Right ventricle myocardium superior (tissue), 1 donor: ENCODE data around the gene RDH5. TPM values are rescaled to one million over a fixed set of nuclear protein-coding genes. Genes with fewer than 3 reads are reported as not detected.
"Not testable (repeated sequence)": the region's sequence is repeated elsewhere in the genome, so short reads cannot be mapped to it uniquely, and the experiment has no call there.

ENCODE experiments used
- ATAC-seq: fragments of 200-7000 bp; cut with Tn5 transposase; one replicate; pipeline ENCODE4 v1.9.1; 2020; ENCODE audit warnings: mild to moderate bottlenecking; ENCODE audit not compliant: poor library complexity
- DNase-seq: peaks from one replicate; pipeline ENCODE4 v3.0.0-alpha.2; 2020
- intact Hi-C: fragments of 100-400 bp; cut with DNase I; formaldehyde crosslinking; loops from one replicate; pipeline ENCODE4 v1.11.2; 2022
- total RNA-seq: library from RNA; stranded (reverse); fragmentation: NEBNext Ultra II Directional; extraction: Animal tissue kit (Norgen Biotek cat#: 25700); gene quantifications from one replicate; pipeline ENCODE4 v1.2.1, GENCODE V29; 2021
- donor health status: DM: no; HTN: yes; CAD: no; lungs with severe emphysema.

The RDH5 gene
- total RNA-seq, 1 donor from 2014 or later, result 10.1 TPM

GRCh38 chr12:55738123-55739024, 18.2 kb downstream of the RDH5 start:
- peak; percentile 68 for ATAC-seq
- intact Hi-C loops, result no loop called here
- DNase-seq, result peak; percentile 89

DNA sequence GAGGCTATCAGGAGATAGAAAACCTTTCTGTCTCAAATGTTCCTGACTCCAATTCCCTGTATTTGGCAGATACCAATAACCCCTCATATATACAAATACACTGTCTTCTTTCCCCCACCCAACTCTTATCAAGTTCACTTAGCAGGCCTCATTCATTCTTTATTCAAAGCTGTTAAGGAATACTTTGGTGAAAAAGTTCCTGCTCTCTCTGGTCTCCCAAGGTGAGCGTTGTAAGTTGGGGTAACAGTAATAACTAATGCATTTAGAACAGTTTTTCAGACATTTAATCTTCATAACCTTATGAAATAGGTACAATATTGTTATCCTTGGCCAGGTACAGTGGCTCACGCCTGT, 18.8 kb downstream of the RDH5 start:
- intact Hi-C loops, result no loop called here
- no peak for ATAC-seq

GRCh38 chr12:55741931-55742680, 21.9 kb downstream of the RDH5 start:
- no peak for DNase-seq
- intact Hi-C loops, result loop anchor here (5.0 to 10.0 kb wide), 2 partner anchors 53 to 195 kb away; no protein-coding TSS in a partner anchor
- no peak for ATAC-seq

More for the DNA sequence above, 18.8 kb downstream of the RDH5 start:
- no peak for DNase-seq

DNA sequence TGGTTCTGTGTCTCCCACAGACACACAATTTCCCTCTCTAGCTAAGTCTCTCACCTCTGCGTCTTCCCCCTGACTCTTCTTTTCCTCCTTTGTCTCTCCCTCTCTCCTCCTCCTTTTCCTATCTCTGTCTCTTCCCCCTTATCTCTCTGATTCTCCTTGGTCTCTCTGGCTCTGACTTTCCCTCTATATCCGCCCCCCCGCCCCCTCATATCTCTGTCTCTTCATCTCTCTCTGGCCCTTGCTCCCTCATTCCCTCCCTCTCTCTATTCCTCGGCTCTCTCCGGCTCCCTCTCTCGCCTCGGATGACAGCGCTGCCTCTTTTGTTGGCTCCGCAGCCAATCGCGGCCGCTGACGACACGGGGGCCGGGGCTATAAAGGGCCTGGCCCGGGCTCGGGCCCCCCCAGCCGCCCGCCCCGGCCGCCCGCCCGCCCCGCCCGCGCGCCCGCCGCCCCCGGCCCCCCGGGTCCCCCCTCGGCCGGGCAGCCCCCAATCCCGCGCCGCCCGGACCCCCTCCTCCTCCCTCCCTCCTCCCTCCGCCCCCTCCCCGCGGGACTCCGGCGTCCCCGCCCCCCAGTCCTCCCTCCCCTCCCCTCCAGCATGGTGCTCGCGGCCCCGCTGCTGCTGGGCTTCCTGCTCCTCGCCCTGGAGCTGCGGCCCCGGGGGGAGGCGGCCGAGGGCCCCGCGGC, 22.7 kb downstream of the RDH5 start, which contains the start of gene GDF11:
Gene GDF11 (plus strand): TSS at position 404 of the 687 bp plus-strand sequence. CDS start 195 bp downstream, at position 599.
- intact Hi-C loops, result loop anchor here (5.0 to 10.0 kb wide), 2 partner anchors 52 to 194 kb away; no protein-coding TSS in a partner anchor
- DNase-seq (peak; percentile 88), ATAC-seq (peak; percentile 68)

DNA sequence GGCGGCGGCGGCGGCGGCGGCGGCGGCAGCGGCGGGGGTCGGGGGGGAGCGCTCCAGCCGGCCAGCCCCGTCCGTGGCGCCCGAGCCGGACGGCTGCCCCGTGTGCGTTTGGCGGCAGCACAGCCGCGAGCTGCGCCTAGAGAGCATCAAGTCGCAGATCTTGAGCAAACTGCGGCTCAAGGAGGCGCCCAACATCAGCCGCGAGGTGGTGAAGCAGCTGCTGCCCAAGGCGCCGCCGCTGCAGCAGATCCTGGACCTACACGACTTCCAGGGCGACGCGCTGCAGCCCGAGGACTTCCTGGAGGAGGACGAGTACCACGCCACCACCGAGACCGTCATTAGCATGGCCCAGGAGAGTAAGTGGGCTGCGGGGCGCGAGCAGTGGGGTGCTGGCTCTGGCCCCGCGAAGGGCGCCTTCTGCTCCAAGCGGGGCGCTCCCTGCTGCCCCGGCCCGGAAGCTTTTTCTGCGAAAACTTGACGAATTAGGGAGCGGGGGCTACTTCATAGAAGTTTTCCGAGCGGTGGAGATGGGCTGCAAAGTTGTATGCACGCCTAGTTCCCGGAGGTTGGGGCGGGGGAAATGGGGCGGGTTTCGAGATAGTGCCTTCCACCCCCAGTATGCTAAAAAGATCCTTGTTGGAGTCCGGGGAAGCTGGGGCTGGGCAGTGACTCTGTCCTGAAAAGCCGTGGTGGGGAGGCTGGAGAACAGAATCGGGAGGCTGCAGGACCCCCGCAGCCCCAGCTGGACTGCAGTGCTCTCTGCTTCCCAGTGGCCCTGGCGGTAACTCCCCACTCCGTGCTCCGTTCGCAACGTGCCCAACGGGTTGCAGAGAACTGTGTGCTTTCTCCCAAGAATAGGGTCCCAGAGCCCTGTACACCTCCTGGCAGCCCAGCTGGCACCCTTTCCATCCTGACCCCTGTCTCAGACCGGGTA, 23.5 kb downstream of the RDH5 start:
- ATAC-seq (peak; percentile 32), DNase-seq (peak; percentile 77)
- intact Hi-C loops, result loop anchor here (5.0 to 10.0 kb wide), 2 partner anchors 51 to 194 kb away; no protein-coding TSS in a partner anchor

DNA sequence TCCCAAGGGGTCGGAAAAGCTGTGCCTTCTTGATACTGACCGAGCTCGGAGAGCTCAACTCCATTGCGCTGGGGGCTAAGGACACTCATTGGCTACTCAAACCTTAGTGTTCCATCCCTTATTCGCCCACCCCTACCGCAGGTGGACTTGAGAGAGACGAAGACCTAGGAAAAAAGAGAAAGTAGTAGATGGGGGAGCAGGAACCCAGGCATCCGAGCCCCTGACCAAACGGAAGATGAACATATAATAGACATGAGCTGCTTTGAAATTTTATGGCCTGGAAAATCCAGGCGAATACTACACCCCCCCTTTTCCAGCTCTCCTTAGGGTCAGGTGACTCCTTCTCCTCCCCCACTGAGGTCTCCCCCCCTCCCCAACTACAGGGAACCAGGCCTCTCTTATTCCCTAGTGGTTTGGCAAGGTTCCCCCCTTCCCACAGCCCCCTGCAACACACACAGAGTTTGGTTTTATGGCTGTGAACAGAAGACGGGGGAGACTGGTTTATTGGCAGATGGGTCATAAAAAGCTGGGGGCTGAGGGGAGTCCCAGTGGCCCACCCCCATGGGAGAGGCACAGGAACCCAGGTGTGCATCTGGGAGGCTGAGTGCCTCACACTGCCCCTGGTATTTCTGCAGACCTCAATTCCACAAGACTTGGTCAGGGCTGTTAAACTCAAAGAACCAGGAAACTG, 24.3 kb downstream of the RDH5 start:
- ATAC-seq (no peak), DNase-seq (no peak)
- intact Hi-C loops, result loop anchor here (5.0 to 10.0 kb wide), 2 partner anchors 50 to 193 kb away; no protein-coding TSS in a partner anchor

- intact Hi-C loops, result loop anchor here (10.0 kb wide), 1 partner anchor 49 kb away; no protein-coding TSS in a partner anchor
- DNase-seq (no peak), ATAC-seq (peak; percentile 33)
Observed at GRCh38 chr12:55745361-55746173, 25.4 kb downstream of the RDH5 start.

DNA sequence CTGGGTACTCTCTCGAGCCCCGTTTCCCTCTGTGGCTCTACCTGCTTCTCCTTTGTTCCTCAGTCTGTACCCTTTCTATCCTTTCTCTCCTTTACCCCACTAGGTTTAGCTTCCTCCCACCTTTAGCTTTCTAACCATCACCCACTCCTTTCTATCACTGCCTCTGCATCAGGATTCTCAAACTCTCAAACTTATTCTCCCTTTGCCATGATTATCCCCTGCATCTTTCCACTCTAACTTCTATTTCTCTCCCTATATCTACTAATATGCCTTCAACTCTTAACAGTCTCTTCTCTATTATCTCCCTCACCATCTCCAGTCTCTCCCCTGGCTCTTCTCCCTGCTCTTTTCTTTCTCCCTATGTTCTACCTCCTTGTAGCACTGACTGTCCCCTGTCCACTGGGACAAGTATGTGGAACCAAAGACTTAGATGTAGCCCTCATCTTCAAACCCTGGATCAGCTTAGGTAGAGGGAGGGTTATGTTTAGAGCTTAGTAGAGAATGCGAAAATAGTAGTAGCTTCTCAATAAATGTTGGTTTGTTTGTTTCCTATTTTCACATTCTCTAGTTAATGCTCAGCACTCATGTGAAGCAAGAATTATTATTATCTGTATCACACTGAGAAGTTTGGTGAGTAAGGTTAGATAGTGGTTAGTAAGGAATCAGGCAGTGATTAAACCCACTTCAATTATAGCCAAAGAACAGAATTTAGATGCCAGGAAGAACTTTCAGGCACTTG, 26.1 kb downstream of the RDH5 start:
- DNase-seq (no peak), ATAC-seq (no peak)
- intact Hi-C loops, result loop anchor here (10.0 kb wide), 1 partner anchor 48 kb away; no protein-coding TSS in a partner anchor

GRCh38 chr12:55746913-55747231, 26.7 kb downstream of the RDH5 start:
- ATAC-seq, result no peak
- intact Hi-C loops, result loop anchor here (10.0 kb wide), 1 partner anchor 48 kb away; no protein-coding TSS in a partner anchor
- no peak for DNase-seq

GRCh38 chr12:55748230-55748993, 28.2 kb downstream of the RDH5 start:
- no peak for DNase-seq
- ATAC-seq, result no peak
- intact Hi-C loops, result loop anchor here (10.0 kb wide), 1 partner anchor 46 kb away; no protein-coding TSS in a partner anchor

- intact Hi-C loops, result no loop called here
- DNase-seq, result no peak
- ATAC-seq, result no peak
Observed at GRCh38 chr12:55755246-55755645, 35.1 kb downstream of the RDH5 start.

DNA sequence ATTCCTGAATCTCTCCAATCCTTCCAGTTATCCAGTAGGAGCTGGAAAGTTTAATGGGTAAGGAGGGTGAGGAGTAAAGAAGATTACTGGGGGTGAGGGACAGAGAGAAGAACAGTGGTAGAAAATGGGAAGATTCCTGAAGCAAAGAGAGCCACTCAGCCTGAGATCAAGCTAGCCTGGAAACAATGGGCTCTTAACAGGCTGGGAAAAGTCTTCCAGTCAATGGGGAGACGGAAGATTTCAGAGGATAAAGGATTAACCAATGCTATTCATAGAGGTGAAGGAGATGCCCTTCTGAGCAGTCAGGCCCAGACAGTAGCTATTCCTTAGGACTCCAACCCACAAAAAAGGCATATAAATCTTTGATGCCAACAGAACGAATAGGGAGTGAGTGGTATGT, 37.5 kb downstream of the RDH5 start:
- intact Hi-C loops, result no loop called here
- no peak for ATAC-seq

GRCh38 chr12:55758575-55758974, 38.4 kb downstream of the RDH5 start:
- ATAC-seq, intact Hi-C loops: not testable (repeated sequence)

More for the DNA sequence above, 37.5 kb downstream of the RDH5 start:
- DNase-seq, result no peak

GRCh38 chr12:55760663-55761062, 40.5 kb downstream of the RDH5 start:
- no peak for ATAC-seq
- no peak for DNase-seq
- intact Hi-C loops, result no loop called here

More at GRCh38 chr12:55758575-55758974, 38.4 kb downstream of the RDH5 start:
- not testable (repeated sequence) for DNase-seq

DNA sequence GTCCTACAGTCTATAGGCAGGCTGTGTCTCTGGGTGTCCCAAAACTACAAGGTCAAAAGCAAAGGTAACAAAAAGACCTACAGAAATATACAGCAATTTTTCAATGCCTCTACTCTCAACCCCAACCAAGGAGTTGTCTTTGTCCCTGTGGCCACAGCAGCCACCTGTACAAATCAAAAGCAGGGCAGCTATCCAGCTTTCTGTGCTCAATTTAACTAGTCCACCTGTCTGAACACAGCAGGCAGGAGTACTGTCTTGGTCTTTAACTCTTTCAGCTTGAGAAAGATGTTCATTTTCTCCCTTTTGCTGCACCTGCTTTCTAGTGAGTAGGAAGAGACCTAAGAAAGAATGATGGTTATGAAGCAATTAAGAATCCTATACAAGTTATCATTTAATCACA, 42.5 kb downstream of the RDH5 start:
- ATAC-seq, result no peak
- intact Hi-C loops, result no loop called here
- no peak for DNase-seq
